NB4 (cell line): ENCODE results near the gene QSER1.

Experiments used
- CTCF ChIP-seq: IDR thresholded peaks from one replicate; pipeline ENCODE4 v1.5.1; 2012; ENCODE audit warnings: low read depth, low read length
- MAX ChIP-seq: IDR thresholded peaks from 2 replicates; pipeline ENCODE4 v1.6.1; 2011; ENCODE audit warnings: low read depth, low read length
- MYC ChIP-seq: IDR thresholded peaks from 2 replicates; pipeline ENCODE4 v1.6.1; 2011; ENCODE audit warnings: low read depth, low read length
- POLR2A ChIP-seq: IDR thresholded peaks from 2 replicates; pipeline ENCODE4 v1.6.1; 2011; ENCODE audit warnings: mild to moderate bottlenecking; ENCODE audit not compliant: insufficient read length; ENCODE audit errors: extremely low read depth

GRCh38 chr11:32921204-32921603 lies 28.6 kb downstream of the QSER1 start:
- no peak for TF ChIP-seq CTCF
- no peak for TF ChIP-seq POLR2A
- no peak for TF ChIP-seq MAX
- no peak for TF ChIP-seq MYC
